Measurements from ENCODE around the gene FAR1.
"Not testable (repeated sequence)": the region's sequence is repeated elsewhere in the genome, so short reads cannot be mapped to it uniquely, and the experiment has no call there.

FAR1 gene

GRCh38 chr11:13705710-13706109 is 37.2 kb downstream of the FAR1 start:
- DNase-seq (ENCODE audit: low spot score): no peak

GRCh38 chr11:13713982-13714381 is 45.5 kb downstream of the FAR1 start:
- no peak for DNase-seq (ENCODE audit: low spot score)

DNA sequence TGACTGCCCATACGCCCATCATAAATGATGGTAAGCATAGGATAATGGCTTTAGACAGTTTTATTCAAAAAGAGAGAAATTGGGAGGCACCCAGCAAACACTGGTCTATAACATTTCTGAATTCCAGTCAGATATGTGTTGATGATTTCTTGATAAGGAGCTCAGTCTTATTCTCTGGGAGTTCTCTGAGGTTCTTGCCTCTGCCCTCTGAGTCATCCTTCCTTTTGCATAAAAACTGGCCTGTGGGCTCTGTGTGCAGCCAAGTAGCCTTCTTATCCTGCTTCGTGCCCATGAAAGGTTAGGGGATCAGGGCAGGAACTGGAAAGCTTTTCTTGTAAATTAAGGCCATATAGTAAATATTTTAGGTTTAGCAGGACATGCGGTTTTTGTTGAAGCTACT is 48.9 kb downstream of the FAR1 start:
- peak; percentile 51 for DNase-seq (ENCODE audit: low spot score)

GRCh38 chr11:13718394-13718793 is 49.9 kb downstream of the FAR1 start:
- no peak for DNase-seq (ENCODE audit: low spot score)

- peak; percentile 21 for DNase-seq (ENCODE audit: low spot score)
Observed at GRCh38 chr11:13720940-13721339, 52.5 kb downstream of the FAR1 start.

DNA sequence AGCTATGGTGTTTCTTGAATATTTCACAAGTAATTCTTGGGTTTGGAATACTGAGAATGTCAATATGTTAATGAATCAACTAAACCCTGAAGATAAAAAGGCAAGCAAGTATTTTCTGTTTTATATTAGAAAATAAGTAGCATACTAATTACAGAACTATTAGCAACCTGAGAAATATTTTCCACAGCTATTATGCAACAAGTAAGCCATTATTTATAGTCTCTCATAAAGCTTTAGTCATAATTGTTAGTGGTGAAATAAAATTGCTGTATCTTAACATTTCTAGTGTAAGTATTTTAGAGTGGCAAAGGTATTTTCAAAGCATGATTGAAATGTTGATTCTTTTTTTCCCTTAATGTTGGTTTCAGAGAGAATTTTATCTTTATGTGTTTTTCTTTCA is 53.3 kb downstream of the FAR1 start:
- DNase-seq (ENCODE audit: low spot score): no peak

GRCh38 chr11:13726456-13726855 is 58.0 kb downstream of the FAR1 start:
- DNase-seq (ENCODE audit: low spot score): no peak

DNA sequence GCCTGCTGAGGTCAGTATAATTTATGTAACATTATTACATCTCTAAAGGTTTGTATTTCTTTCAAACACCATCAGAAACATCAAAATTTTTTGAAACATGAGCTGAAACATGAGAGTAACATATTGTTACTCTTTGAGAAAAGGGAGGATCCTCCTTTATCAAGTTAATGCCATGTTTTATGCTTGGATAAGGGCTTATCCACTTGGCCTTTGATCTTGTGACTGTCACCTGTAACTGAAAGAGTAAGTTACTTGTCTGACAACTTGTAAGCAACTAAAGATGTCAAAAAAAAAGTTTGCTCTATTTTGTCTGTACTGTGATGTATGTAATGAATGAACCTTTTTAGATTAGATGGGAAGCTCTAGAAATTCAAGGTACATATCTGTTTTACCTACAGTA is 59.6 kb downstream of the FAR1 start:
- no peak for DNase-seq (ENCODE audit: low spot score)

GRCh38 chr11:13734530-13734929 is 66.1 kb downstream of the FAR1 start:
- no peak for DNase-seq (ENCODE audit: low spot score)

- peak; percentile 41 for DNase-seq (ENCODE audit: low spot score)
Observed at GRCh38 chr11:13745165-13745564, 76.7 kb downstream of the FAR1 start.

DNA sequence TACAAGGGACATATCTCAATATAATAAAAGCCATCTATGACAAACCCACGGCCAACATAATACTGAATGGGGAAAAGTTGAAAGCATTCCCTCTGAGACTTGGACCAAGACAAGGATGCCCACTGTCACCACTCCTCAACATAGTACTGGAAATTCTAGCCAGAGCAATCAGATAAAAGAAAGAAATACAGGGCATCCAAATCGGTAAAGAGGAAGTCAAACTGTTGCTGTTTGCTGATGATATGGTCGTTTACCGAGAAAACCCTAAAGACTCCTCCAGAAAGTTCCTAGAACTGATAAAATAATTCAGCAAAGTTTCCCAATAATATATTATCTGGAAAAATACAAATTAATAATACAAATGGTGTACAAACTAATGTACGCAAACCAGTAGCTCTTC is 84.8 kb downstream of the FAR1 start:
- DNase-seq (ENCODE audit: low spot score): not testable (repeated sequence)

GRCh38 chr11:13759050-13759449 is 90.6 kb downstream of the FAR1 start:
- DNase-seq (ENCODE audit: low spot score): no peak

GRCh38 chr11:13760115-13760514 is 91.6 kb downstream of the FAR1 start:
- peak; percentile 86 for DNase-seq (ENCODE audit: low spot score)

DNA sequence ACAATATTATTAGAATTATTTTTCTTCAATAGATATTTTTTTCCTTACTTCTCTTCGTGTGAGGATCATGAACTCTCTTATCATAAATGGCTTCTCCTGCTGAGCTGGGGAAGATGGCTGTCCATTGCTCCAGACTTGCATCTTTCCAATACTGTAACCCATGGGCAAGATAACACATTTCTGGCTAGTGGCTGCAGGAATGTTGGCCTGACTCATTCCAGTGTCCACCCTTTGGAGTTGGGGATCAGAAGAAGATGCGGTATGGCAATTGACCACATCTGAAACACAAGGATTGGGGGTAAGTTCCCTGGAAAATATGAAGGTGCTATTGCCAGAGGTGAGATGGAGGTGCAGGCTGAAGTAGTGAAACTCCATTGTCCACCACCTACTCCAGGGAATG is 92.8 kb downstream of the FAR1 start:
- peak; percentile 46 for DNase-seq (ENCODE audit: low spot score)

DNA sequence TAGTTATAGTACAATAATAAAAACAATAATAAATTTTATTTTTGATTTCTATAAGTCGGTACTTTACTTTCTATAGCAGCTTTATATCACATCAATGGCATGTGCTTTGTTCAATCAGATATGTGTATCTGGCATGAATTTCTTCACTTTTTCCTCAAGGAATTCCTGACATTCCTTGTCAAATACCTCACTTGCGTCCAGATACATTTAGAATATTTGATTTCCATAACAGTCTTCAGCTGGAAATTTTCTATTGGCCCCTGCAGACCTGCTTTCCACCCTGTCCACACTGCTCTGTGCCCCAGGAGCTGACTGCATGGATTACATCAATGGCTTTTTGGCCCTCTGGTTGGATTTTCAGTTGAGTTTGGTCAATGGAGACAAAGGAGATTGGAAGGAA is 93.2 kb downstream of the FAR1 start:
- peak; percentile 47 for DNase-seq (ENCODE audit: low spot score)

GRCh38 chr11:13762718-13763117 is 94.2 kb downstream of the FAR1 start:
- DNase-seq (ENCODE audit: low spot score): no peak

DNA sequence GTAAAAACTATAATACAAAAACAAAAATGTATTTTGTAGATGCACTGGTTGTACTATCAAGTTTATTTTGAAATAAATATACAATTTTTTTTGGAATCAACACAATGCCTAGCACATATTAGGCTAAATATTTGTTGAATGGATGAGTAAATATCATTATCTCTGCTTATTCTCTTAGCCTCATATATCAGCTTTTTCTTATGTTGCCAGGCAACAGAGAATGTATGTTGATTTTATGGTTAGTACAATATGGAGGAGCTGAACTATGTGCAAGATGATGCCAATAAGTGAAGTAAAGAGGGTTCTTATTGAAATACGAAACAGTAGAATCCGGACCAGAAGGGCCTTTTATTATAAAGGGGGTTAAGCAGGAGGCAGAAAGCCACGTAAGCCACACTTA is 94.9 kb downstream of the FAR1 start:
- no peak for DNase-seq (ENCODE audit: low spot score)

- no peak for DNase-seq (ENCODE audit: low spot score)
Observed at GRCh38 chr11:13765886-13766285, 97.4 kb downstream of the FAR1 start.

DNA sequence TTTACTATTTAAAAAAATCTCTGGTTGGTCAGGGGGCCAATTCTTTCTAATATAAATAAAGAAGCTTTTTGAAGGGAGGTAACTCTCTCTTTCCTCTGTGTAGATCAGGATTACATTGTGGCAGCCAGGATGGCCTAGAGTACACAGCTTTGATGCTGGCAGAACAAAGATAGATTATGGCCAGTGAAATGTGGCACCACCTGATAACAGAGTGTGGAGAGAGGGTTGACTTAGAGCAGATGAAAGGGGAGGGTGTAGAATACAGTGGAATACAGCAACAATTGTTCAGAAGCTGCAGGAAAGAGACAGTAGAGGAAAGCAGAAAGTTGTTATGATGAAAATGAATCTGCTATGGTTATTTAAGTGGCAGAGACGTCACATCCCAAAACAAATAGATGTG is 99.0 kb downstream of the FAR1 start:
- no peak for DNase-seq (ENCODE audit: low spot score)

GRCh38 chr11:13769188-13769587 is 100.7 kb downstream of the FAR1 start:
- DNase-seq (ENCODE audit: low spot score): no peak

- no peak for DNase-seq (ENCODE audit: low spot score)
Observed at GRCh38 chr11:13771151-13771550, 102.7 kb downstream of the FAR1 start.

DNA sequence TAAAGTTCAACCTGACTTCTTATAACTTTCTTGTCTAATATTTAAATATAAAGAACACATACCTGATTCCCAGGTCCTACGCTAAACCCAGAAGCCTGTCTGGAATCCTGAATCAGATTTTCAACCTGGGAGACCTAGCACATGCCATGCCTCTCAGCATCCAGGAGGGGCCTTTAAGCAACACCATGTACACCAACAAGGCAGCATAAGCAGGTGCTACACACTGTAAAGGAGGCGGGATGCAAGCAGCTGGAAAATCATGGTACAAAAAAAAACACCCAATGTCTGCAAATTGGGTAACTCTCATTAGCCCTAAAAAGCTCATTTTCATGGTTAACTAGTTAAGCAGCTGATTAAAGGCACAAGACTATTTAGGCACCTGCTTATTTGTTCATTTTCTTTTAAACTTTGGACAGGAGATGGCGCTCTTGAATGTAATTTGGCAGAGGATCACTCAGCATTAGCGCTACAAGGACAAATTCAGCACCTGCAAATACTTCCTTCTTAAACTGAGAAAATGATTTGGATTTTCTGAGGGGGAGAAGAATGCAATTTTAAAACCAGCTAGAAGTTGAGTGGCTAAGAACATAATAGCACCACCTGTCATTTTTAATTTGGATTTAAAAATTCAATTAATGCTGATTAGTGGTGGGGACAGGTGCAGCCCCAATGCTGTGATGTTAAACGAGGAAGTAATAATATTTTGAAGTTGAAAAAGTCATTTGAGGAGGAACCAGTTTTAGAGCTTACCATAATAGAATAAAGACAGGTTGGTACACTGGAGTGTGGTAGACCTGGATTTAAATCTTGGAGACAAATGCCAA is 104.0 kb downstream of the FAR1 start:
- DNase-seq (ENCODE audit: low spot score): peak; percentile 79

DNA sequence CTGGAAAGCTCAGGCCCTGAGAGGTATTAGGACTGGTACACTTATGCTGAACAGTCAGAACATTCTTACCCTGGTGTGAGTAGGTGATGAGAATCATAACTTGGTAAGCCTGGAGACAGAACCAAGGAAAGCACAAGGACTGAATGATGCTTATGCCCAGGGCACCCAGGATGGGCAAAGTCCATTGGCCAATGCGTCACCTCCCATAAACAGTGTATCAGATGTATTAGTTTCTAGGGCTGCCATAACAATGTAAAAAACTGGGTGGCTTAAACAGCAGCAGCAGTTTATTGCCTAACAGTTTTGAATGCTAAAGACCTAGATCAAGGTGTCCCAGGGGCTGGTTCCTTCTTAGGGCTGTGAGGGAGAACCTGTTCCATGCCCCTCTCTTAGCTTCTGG is 107.0 kb downstream of the FAR1 start:
- no peak for DNase-seq (ENCODE audit: low spot score)

- DNase-seq (ENCODE audit: low spot score): peak; percentile 43
Observed at GRCh38 chr11:13776134-13776815, 107.8 kb downstream of the FAR1 start.
